Heart right ventricle (tissue), 16 donors: ENCODE results near the gene DIP2C. TPM values are rescaled to one million over a fixed set of nuclear protein-coding genes. Genes with fewer than 3 reads are reported as not detected.

Source experiments
- ATAC-seq, 8 donors: fragments of 200-7000 bp; cut with Tn5 transposase; one replicate each; pipeline ENCODE4 v1.9.1; 2020; ENCODE audit warnings: mild to moderate bottlenecking in 8 of 8, moderate library complexity in 8 of 8, moderate number of reproducible peaks in 1 of 8
- DNase-seq, 2 donors: peaks; one replicate each; pipeline ENCODE4 v3.0.0-alpha.2; 2020
- H3K27ac ChIP-seq, 10 donors: fragments of 200-600 bp; sonication (generic) in 2 of 10; one replicate each; pipeline versions ENCODE4 v1.5.0 to v1.8.0; 2020 to 2022; ENCODE audit warnings: mild to moderate bottlenecking in 3 of 10
- H3K27me3 ChIP-seq, 7 donors: fragments of 200-600 bp; one replicate each; pipeline ENCODE4 v1.8.0; 2021 to 2022; ENCODE audit warnings: mild to moderate bottlenecking in 2 of 7
- H3K36me3 ChIP-seq, 9 donors: fragments of 200-600 bp; sonication (generic) in 1 of 9; one replicate each; pipeline versions ENCODE4 v1.5.0 to v1.8.0; 2020 to 2022; ENCODE audit warnings: mild to moderate bottlenecking in 2 of 9
- H3K4me1 ChIP-seq, 9 donors: fragments of 200-600 bp; sonication (generic) in 1 of 9; one replicate each; pipeline versions ENCODE4 v1.5.0 to v1.8.0; 2020 to 2022; ENCODE audit warnings: mild to moderate bottlenecking in 4 of 9
- H3K4me3 ChIP-seq, 10 donors: fragments of 200-600 bp; sonication (generic) in 2 of 10; one replicate each; pipeline versions ENCODE4 v1.5.0 to v1.8.0; 2020 to 2022; ENCODE audit warnings: mild to moderate bottlenecking in 7 of 10, moderate library complexity in 2 of 10
- H3K9me3 ChIP-seq, 11 donors: fragments of 200-600 bp in 10 of 11; sonication (generic) in 2 of 11; one replicate each; pipeline versions ENCODE4 v1.5.0 to v1.8.0; 2013 to 2022; ENCODE audit warnings: mild to moderate bottlenecking in 2 of 11, control low read depth in 1 of 11, moderate library complexity in 1 of 11
- WGBS, 2 donors: extraction: QIAGEN DNeasy Blood & Tissue Kit; methylation state at CpG; one replicate each; pipeline ENCODE4 v1.1.7; 2013; ENCODE audit warnings: inconsistent platforms in 1 of 2; 5-methylcytosine and 5-hydroxymethylcytosine counted together
- intact Hi-C, 10 donors: fragments of 100-400 bp; cut with DNase I; formaldehyde crosslinking; loops; one replicate each; pipeline versions ENCODE4 v1.11.1 to v1.14.2; 2022
- polyA plus RNA-seq, 2 donors: library from polyadenylated mRNA; stranded (reverse); fragments of 200-250 nt; gene quantifications; one replicate each; pipeline ENCODE4 v1.2.3, GENCODE V29; 2013
- total RNA-seq, 10 donors: library from RNA; stranded (reverse); fragmentation: NEBNext Ultra II Directional in 3 of 10; extraction: Animal tissue kit (Norgen Biotek cat#: 25700) in 3 of 10; gene quantifications; one replicate each; pipeline versions ENCODE4 v1.2.1 to v1.2.4, GENCODE V29; 2021 to 2023
- TF ChIP-seq, protein P1 (sequence below), 9 donors: fragments of 200-600 bp; sonication (generic) in 2 of 9; IDR thresholded peaks; one replicate each; pipeline versions ENCODE4 v1.5.0 to v1.8.0; 2021 to 2022; ENCODE audit warnings: antibody characterized with exemption in 9 of 9, mild to moderate bottlenecking in 5 of 9, moderate library complexity in 1 of 9
- donor health status: Arrhythmogenic right ventricular cardiomyopathy.
- donor health status: ischemic (EF 13 %, LVEDD 7.1; RV severe dilation, severe dysfunction).
- donor health status: healthy with polysubstance abuse.
- donor health status: DM: no; HTN: yes; CAD: no.
- donor health status: DM: no; HTN: no; CAD: no.
- donor health status: ischemic (EF 25% LVEDD 6.9; RV normal size, moderate dysfunction).
- donor health status: ischemic (EF 25% LVEDD 5.7; RV mildly dilated, moderate dysfunction).
- donor health status: healthy.
- donor health status: DM: yes; HTN: yes; CAD: no.
- donor health status: Ischemic cardiomyopathy.
- donor health status: ischemic (EF 35%, LVEDD 5.7; RV mildly dilated, moderate dysfunction).
- donor health status: nonischemic (EF 11% LVEDD 7.7; RV severe dilation, severe dysfunction).
- donor health status: DM: yes; HTN: yes; CAD: no.
- donor health status: PGD.
- donor health status: ischemic (EF 29% LVEDD 5.4; RV normal size, mild dysfunction).
- donor health status: nonischemic (EF 23%, LVEDD 6.1; RV moderate dilation, normal function).

The DIP2C gene
- total and polyA plus RNA-seq, 12 donors: 7.1 to 48.2 (median 33.7) TPM

DNA sequence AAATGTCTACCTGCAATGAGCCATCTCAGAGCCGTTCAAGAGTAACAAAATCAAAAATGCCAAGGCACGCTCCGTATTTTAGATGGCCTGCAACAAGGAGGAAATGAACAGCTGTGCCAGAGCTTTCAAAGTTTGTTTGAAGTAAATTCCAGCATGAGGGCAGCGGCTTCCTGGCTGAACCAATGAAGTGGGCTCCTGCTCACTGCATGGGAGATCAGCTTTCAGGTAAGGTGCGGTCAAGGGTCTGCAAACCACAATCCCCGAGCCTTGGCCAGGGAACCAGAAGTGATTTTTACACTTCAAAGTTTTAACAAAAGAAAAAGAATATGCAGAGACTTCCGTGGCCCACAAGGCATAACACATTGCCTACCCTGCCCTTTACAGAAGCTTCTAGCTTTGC lies 120.6 kb downstream of the DIP2C start:
- peaks cover 0 to 10% (median 0%) of the 10 kb centered on the region in 9 donors for H3K4me1 ChIP-seq
- H3K36me3 ChIP-seq: no peaks in the 10 kb centered on the region
- no peak overlapping the region for H3K4me3 ChIP-seq
- no peak overlapping the region for H3K27ac ChIP-seq
- no peak for ATAC-seq
- 98 to 99% methylated on average over 7 of the region's 7 CpGs for WGBS, 2 donors
- TF ChIP-seq, protein P1, sequence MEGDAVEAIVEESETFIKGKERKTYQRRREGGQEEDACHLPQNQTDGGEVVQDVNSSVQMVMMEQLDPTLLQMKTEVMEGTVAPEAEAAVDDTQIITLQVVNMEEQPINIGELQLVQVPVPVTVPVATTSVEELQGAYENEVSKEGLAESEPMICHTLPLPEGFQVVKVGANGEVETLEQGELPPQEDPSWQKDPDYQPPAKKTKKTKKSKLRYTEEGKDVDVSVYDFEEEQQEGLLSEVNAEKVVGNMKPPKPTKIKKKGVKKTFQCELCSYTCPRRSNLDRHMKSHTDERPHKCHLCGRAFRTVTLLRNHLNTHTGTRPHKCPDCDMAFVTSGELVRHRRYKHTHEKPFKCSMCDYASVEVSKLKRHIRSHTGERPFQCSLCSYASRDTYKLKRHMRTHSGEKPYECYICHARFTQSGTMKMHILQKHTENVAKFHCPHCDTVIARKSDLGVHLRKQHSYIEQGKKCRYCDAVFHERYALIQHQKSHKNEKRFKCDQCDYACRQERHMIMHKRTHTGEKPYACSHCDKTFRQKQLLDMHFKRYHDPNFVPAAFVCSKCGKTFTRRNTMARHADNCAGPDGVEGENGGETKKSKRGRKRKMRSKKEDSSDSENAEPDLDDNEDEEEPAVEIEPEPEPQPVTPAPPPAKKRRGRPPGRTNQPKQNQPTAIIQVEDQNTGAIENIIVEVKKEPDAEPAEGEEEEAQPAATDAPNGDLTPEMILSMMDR (IDR thresholded peaks at IDR 0.05): no peak
- no peaks in the 10 kb centered on the region for H3K27me3 ChIP-seq
- intact Hi-C loops: loop anchor here in 1 of 10 donors (1.0 kb wide), 1 partner anchor 40 kb away; no protein-coding TSS in a partner anchor
- peaks cover 0 to 25% (median 3%) of the 10 kb centered on the region in 11 donors for H3K9me3 ChIP-seq
- no peak for DNase-seq

DNA sequence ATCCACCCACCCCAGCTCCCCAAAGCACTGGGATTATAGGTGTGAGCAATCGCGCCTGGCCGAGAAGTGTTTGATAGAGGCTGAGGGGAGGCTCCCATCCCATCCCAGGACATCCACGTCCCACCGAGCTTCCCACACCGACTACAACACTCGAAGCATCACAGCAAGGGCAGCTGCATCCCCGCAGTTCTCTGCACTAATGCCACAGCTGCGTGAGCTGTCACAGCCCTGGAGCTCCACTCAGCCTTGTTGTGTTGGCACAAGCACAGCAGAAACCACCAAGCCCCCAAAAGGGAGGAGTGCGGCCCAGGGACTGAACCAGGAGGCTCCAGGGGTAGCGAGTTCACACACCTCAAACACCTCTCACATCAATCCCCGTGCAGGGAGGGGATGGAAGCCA lies 121.6 kb downstream of the DIP2C start:
- Histone ChIP-seq H3K36me3 (no peaks in the 10 kb centered on the region), H3K27me3 (no peaks in the 10 kb centered on the region), H3K27ac (no peak overlapping the region), H3K9me3 (peaks cover 0 to 31% (median 3%) of the 10 kb centered on the region in 11 donors), H3K4me3 (no peak overlapping the region), H3K4me1 (peaks cover 0 to 10% (median 0%) of the 10 kb centered on the region in 9 donors)
- intact Hi-C loops: no loop called here
- DNase-seq: no peak
- ATAC-seq: no peak
- 92 to 95% methylated on average over 12 of the region's 12 CpGs for WGBS, 2 donors
- TF ChIP-seq, protein P1 (IDR thresholded peaks at IDR 0.05): no peak

DNA sequence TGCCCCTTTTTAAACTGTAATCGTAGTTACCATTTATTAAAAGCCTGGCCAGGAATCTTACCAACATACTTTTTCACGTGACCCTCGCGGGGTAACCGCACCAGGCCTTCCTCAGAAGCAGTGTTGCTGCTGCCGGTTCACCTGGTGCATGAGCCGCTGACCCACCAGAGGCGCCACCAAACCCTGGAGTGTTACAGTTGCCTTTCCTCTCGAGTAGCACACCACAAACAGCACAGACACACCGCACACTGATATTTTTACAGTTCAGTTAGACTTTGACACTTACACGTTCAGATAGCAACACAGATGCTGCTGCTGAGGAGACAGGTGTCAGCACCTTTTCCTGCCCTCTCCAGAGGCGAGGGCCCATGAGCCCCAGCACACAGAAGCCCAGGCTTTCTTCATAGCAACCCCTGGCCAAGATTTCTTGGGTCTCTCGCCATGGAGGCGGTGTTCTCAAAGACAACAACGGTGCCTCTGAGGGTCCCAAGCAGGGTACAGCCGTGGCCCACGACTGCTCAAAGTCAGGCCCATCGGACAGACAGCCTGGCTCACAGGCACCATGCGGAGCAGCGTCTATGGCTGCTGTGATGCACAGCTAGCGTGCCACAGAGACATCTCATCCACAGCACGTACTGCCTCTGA lies 123.1 kb downstream of the DIP2C start:
- H3K4me3 ChIP-seq: no peak overlapping the region
- no peaks in the 10 kb centered on the region for H3K27me3 ChIP-seq
- WGBS, 2 donors: 94 to 95% methylated on average over 22 of the region's 22 CpGs
- TF ChIP-seq, protein P1 (IDR thresholded peaks at IDR 0.05): no peak
- H3K27ac ChIP-seq: no peak overlapping the region
- ATAC-seq (no peak), DNase-seq (no peak)
- H3K9me3 ChIP-seq: peaks cover 0 to 31% (median 3%) of the 10 kb centered on the region in 11 donors
- intact Hi-C loops: no loop called here
- peaks cover 0 to 18% (median 10%) of the 10 kb centered on the region in 9 donors for H3K4me1 ChIP-seq
- H3K36me3 ChIP-seq: no peaks in the 10 kb centered on the region

DNA sequence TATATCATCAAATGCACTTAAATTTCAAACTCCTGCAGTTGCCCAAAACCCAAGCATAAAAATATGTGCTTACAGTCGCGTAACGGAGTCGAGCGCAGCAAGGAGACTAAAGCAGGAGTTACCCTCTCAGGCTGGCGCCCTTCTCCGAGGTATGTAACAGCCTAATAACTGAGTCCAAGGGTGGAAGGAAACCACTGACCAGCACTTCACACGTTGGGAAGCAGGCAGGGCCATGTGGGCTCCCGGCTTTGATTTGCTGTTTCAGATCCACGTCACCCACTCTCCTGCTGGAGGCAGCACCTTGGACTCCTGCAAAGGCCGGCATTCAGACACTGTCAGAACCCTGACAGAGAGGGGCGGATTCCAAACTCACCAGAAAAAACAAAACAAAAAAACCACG lies 123.8 kb downstream of the DIP2C start:
- DNase-seq: no peak
- Histone ChIP-seq H3K9me3 (peaks cover 0 to 31% (median 3%) of the 10 kb centered on the region in 11 donors), H3K4me1 (peaks cover 0 to 21% (median 13%) of the 10 kb centered on the region in 9 donors), H3K36me3 (no peaks in the 10 kb centered on the region), H3K4me3 (no peak overlapping the region), H3K27ac (no peak overlapping the region), H3K27me3 (no peaks in the 10 kb centered on the region)
- TF ChIP-seq, protein P1 (IDR thresholded peaks at IDR 0.05): no peak
- intact Hi-C loops: no loop called here
- WGBS, 2 donors: 89% methylated on average over 13 of the region's 13 CpGs
- ATAC-seq: no peak
